Natural killer cell (primary cell): Measurements from ENCODE around the gene FILIP1L. TPM values are rescaled to one million over a fixed set of nuclear protein-coding genes. Genes with fewer than 3 reads are reported as not detected.

Source experiments
- ATAC-seq, 3 donors: fragments of 150-1000 bp in 2 of 3; fragments of 200-7000 bp in 1 of 3; cut with Tn5 transposase; 1 replicate in 1 of 3; 2 replicates in 2 of 3; pipeline ENCODE4 v1.10.0; 2021; ENCODE audit warnings: mild to moderate bottlenecking in 2 of 3, moderate library complexity in 2 of 3
- DNase-seq, 2 donors: peaks; one replicate each; pipeline versions ENCODE4 v3.0.0 to v3.0.0-alpha.2; 2013 to 2021; ENCODE audit warnings: mixed read lengths in 1 of 2
- H3K27ac ChIP-seq: one replicate; pipeline ENCODE4 v1.5.1; 2013; ENCODE audit warnings: mild to moderate bottlenecking, low read length
- H3K27me3 ChIP-seq: one replicate; pipeline ENCODE4 v1.6.1; 2013; ENCODE audit warnings: low read length; ENCODE audit not compliant: control insufficient read depth, insufficient read depth
- H3K36me3 ChIP-seq: one replicate; pipeline ENCODE4 v1.6.1; 2013; ENCODE audit warnings: low read length; ENCODE audit not compliant: control insufficient read depth, insufficient read depth
- H3K4me1 ChIP-seq: one replicate; pipeline ENCODE4 v1.6.1; 2013; ENCODE audit warnings: low read length; ENCODE audit not compliant: control insufficient read depth, insufficient read depth
- H3K4me3 ChIP-seq: one replicate; pipeline ENCODE4 v1.5.1; 2013; ENCODE audit warnings: low read length
- H3K9me3 ChIP-seq: one replicate; pipeline ENCODE4 v1.6.1; 2013; ENCODE audit warnings: low read length; ENCODE audit not compliant: control insufficient read depth, insufficient read depth
- H3K27ac Mint-ChIP-seq, 2 donors: one replicate each; pipeline ENCODE4 v1.8.0; 2022; ENCODE audit warnings: mild to moderate bottlenecking in 2 of 2, mixed read lengths in 2 of 2, moderate library complexity in 1 of 2
- H3K27me3 Mint-ChIP-seq, 2 donors: one replicate each; pipeline ENCODE4 v1.8.0; 2022; ENCODE audit warnings: low read depth in 2 of 2, mixed read lengths in 2 of 2
- H3K36me3 Mint-ChIP-seq: one replicate; pipeline ENCODE4 v1.8.0; 2022; ENCODE audit warnings: mixed read lengths
- H3K4me1 Mint-ChIP-seq, 2 donors: one replicate each; pipeline ENCODE4 v1.8.0; 2022; ENCODE audit warnings: mixed read lengths in 2 of 2
- H3K4me3 Mint-ChIP-seq: one replicate; pipeline ENCODE4 v1.8.0; 2022; ENCODE audit warnings: mild to moderate bottlenecking, moderate library complexity, mixed read lengths
- H3K9me3 Mint-ChIP-seq, 2 donors: one replicate each; pipeline ENCODE4 v1.8.0; 2022; ENCODE audit warnings: mixed read lengths in 2 of 2
- WGBS: methylation state at CpG from one replicate; pipeline ENCODE4 v1.1.7; 2013; ENCODE audit warnings: missing lambda C conversion rate; ENCODE audit not compliant: insufficient coverage; 5-methylcytosine and 5-hydroxymethylcytosine counted together
- intact Hi-C: fragments of 100-400 bp; cut with micrococcal nuclease; formaldehyde crosslinking; loops from one replicate; pipeline ENCODE4 v1.14.2; 2022
- total RNA-seq, 4 donors: library from RNA; stranded (reverse); fragments of 120-200 nt in 1 of 4; gene quantifications; one replicate each; pipeline versions ENCODE4 v1.2.3 to v1.2.4, GENCODE V29; 2013 to 2022
- TF ChIP-seq, protein P1 (sequence below): fragments of 200-600 bp; IDR thresholded peaks from one replicate; pipeline ENCODE4 v1.8.0; 2022; ENCODE audit warnings: antibody characterized with exemption

Gene FILIP1L
- total RNA-seq, 3 donors from 2014 or later (not counting 1 experiment from before 2014, with no cell fraction given) = 0.12 TPM; not detected in 2

DNA sequence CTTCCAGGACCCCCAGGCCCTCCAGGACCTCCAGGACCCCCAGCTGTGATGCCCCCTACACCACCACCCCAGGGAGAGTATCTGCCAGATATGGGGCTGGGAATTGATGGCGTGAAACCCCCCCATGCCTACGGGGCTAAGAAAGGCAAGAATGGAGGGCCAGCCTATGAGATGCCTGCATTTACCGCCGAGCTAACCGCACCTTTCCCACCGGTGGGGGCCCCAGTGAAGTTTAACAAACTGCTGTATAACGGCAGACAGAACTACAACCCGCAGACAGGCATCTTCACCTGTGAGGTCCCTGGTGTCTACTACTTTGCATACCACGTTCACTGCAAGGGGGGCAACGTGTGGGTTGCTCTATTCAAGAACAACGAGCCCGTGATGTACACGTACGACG is 318.7 kb downstream of the FILIP1L start:
- no peaks in the 10 kb centered on the region for H3K9me3 ChIP-seq
- Mint-ChIP-seq H3K4me1 (no peaks in the 10 kb centered on the region), H3K9me3 (no peaks in the 10 kb centered on the region), H3K27me3 (peaks cover 2 to 23% of the 10 kb centered on the region in 2 donors), H3K27ac (no peak overlapping the region), H3K4me3 (no peak overlapping the region), H3K36me3 (no peaks in the 10 kb centered on the region)
- DNase-seq = no peak
- no peaks in the 10 kb centered on the region for H3K4me1 ChIP-seq
- TF ChIP-seq, protein P1, sequence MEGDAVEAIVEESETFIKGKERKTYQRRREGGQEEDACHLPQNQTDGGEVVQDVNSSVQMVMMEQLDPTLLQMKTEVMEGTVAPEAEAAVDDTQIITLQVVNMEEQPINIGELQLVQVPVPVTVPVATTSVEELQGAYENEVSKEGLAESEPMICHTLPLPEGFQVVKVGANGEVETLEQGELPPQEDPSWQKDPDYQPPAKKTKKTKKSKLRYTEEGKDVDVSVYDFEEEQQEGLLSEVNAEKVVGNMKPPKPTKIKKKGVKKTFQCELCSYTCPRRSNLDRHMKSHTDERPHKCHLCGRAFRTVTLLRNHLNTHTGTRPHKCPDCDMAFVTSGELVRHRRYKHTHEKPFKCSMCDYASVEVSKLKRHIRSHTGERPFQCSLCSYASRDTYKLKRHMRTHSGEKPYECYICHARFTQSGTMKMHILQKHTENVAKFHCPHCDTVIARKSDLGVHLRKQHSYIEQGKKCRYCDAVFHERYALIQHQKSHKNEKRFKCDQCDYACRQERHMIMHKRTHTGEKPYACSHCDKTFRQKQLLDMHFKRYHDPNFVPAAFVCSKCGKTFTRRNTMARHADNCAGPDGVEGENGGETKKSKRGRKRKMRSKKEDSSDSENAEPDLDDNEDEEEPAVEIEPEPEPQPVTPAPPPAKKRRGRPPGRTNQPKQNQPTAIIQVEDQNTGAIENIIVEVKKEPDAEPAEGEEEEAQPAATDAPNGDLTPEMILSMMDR = no peak
- H3K4me3 ChIP-seq = no peak overlapping the region
- 90% methylated on average over 15 of the region's 15 CpGs for WGBS
- H3K27me3 ChIP-seq = no peaks in the 10 kb centered on the region
- no peak for ATAC-seq
- no peaks in the 10 kb centered on the region for H3K36me3 ChIP-seq
- intact Hi-C loops = no loop called here
- H3K27ac ChIP-seq = no peak overlapping the region

DNA sequence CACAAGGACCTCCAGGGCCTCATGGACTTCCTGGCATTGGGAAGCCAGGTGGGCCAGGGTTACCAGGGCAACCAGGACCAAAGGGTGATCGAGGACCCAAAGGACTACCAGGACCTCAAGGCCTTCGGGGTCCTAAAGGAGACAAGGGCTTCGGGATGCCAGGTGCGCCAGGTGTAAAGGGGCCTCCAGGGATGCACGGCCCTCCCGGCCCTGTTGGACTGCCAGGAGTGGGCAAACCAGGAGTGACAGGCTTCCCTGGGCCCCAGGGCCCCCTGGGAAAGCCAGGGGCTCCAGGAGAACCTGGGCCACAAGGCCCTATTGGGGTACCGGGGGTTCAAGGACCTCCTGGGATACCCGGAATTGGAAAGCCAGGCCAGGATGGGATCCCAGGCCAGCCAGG is 319.8 kb downstream of the FILIP1L start:
- H3K4me3 ChIP-seq = no peak overlapping the region
- 87% methylated on average over 8 of the region's 8 CpGs for WGBS
- intact Hi-C loops = no loop called here
- ATAC-seq = no peak
- no peaks in the 10 kb centered on the region for H3K4me1 Mint-ChIP-seq
- no peaks in the 10 kb centered on the region for H3K27me3 ChIP-seq
- H3K36me3 Mint-ChIP-seq = no peaks in the 10 kb centered on the region
- H3K4me1 ChIP-seq = no peaks in the 10 kb centered on the region
- H3K27ac Mint-ChIP-seq = no peak overlapping the region
- peaks cover 7 to 23% of the 10 kb centered on the region in 2 donors for H3K27me3 Mint-ChIP-seq
- no peak overlapping the region for H3K4me3 Mint-ChIP-seq
- H3K27ac ChIP-seq = no peak overlapping the region
- no peaks in the 10 kb centered on the region for H3K9me3 Mint-ChIP-seq
- no peaks in the 10 kb centered on the region for H3K36me3 ChIP-seq
- no peak for DNase-seq
- H3K9me3 ChIP-seq = no peaks in the 10 kb centered on the region
- TF ChIP-seq, protein P1 = no peak

DNA sequence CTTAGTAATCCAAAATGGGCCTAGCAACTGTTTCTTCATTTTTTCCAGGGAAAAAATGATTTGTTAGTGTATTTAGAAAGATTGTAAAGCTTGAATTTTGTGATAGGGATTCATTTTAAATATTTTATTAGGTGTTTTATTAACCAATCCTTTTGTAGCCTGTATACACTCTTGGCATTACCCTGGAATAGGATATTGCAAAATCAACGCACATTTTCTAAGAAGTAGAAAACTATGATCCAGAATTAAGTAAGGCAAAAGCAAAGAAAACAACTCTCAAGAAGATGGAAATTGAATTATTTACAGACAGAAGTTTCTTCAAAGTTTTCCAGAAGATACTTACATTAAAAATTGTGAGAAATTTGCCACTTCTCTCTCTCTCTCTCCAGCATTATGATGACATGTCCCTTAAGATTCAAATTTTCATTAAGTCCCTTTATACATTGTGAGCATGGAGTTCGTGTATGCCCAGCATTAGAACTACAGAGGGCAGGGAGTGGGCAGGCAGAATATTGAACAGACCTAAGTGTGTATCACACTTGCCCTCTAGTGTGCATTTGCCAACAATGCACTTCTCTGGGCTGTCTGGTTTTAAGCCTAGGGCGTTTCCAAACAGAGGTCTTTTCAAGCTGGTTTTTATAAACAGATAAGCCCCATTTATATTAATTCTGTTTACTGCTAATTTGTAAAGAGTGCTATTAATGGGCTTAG is 325.1 kb downstream of the FILIP1L start:
- H3K4me1 ChIP-seq = no peaks in the 10 kb centered on the region
- H3K9me3 ChIP-seq = no peaks in the 10 kb centered on the region
- Mint-ChIP-seq H3K4me3 (no peak overlapping the region), H3K27me3 (peaks cover 12 to 29% of the 10 kb centered on the region in 2 donors), H3K4me1 (no peaks in the 10 kb centered on the region), H3K9me3 (no peaks in the 10 kb centered on the region), H3K36me3 (no peaks in the 10 kb centered on the region), H3K27ac (no peak overlapping the region)
- no peaks in the 10 kb centered on the region for H3K36me3 ChIP-seq
- H3K4me3 ChIP-seq = no peak overlapping the region
- no peak overlapping the region for H3K27ac ChIP-seq
- intact Hi-C loops = no loop called here
- WGBS = 6% methylated on average over 2 of the region's 3 CpGs
- ATAC-seq (peak; percentile 58 to 74 (median 65)), DNase-seq (peak in 1 of 2 donors; percentile 44)
- H3K27me3 ChIP-seq = no peaks in the 10 kb centered on the region
- TF ChIP-seq, protein P1 = peak; percentile 45

Other genes starting within 250 kb of the FILIP1L start
- gene TBC1D23, start 146.5 kb upstream of the FILIP1L start, total RNA-seq = 10 to 100 TPM; 38.8 to 50.3 (median 45.4) TPM
- 10 to 100 TPM; 21.5 to 25.1 (median 24.1) TPM for gene NIT2, start 220.3 kb upstream of the FILIP1L start, total RNA-seq